Fibroblast of lung (primary cell): ENCODE results near the gene CCDC171.

ENCODE experiments used
- EZH2 ChIP-seq: IDR thresholded peaks from 2 replicates; pipeline ENCODE4 v1.5.1; 2012; ENCODE audit warnings: low read length, control low read depth, mild to moderate bottlenecking; ENCODE audit errors: missing control alignments
- TF ChIP-seq, protein P1 (sequence below), 2 donors: IDR thresholded peaks in 1 of 2; conservative IDR thresholded peaks in 1 of 2; 1 replicate in 1 of 2; 2 replicates in 1 of 2; pipeline ENCODE4 v1.5.1; 2011 to 2012; ENCODE audit warnings: low read length in 2 of 2, control low read depth in 1 of 2, inconsistent platforms in 1 of 2, low read depth in 1 of 2, mild to moderate bottlenecking in 1 of 2

DNA sequence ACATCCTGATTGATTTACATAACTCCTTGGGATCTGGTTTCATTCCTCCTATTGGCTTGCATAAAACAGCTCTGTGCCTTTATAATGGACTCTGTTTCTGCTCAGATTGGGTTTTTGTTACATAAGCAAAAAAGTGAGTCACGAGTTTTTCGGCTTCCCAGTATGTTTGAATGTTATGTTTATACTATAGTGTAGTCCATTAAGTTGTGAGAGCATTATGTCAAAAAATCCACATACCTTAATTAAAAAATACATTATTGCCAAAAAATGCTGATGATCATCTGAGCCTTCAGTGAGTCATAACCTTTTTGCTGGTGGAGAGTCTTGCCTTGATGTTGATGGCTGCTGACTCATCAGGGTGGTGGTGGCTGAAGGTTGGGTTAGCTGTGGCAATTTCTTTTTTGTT is 144.6 kb downstream of the CCDC171 start:
- TF ChIP-seq, protein P1, sequence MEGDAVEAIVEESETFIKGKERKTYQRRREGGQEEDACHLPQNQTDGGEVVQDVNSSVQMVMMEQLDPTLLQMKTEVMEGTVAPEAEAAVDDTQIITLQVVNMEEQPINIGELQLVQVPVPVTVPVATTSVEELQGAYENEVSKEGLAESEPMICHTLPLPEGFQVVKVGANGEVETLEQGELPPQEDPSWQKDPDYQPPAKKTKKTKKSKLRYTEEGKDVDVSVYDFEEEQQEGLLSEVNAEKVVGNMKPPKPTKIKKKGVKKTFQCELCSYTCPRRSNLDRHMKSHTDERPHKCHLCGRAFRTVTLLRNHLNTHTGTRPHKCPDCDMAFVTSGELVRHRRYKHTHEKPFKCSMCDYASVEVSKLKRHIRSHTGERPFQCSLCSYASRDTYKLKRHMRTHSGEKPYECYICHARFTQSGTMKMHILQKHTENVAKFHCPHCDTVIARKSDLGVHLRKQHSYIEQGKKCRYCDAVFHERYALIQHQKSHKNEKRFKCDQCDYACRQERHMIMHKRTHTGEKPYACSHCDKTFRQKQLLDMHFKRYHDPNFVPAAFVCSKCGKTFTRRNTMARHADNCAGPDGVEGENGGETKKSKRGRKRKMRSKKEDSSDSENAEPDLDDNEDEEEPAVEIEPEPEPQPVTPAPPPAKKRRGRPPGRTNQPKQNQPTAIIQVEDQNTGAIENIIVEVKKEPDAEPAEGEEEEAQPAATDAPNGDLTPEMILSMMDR (conservative IDR thresholded peaks at IDR 0.05 in 1 of 2, IDR thresholded peaks at IDR 0.05 in 1 of 2; ENCODE audit: low read depth in 1 of 2, low read length in 2 of 2) = no peak
- no peak for TF ChIP-seq EZH2
